IMR-90 (cell line): ENCODE data around the gene LEP. TPM values are rescaled to one million over a fixed set of nuclear protein-coding genes. Genes with fewer than 3 reads are reported as not detected.

Experiments used
- ATAC-seq: fragments of 200-7000 bp; cut with Tn5 transposase; 2 replicates; pipeline ENCODE4 v1.9.1; 2020; ENCODE audit warnings: low read depth, mild to moderate bottlenecking, moderate library complexity
- BruUV-seq: library from RNA; stranded (reverse); fragments of 400-500 nt; replicated peaks from 2 replicates; lab custom pipeline; 2021; lab: Mats Ljungman, UMichigan
- CTCF ChIA-PET: fragments of 300-600 bp; formaldehyde crosslinking; extraction: SDS; loops from one replicate; lab custom pipeline; 2021; ENCODE audit warnings: antibody characterized with exemption; lab: Yijun Ruan, JAX
- POLR2A ChIA-PET: fragments of 300-600 bp; sonication (Branson Sonifier 250); formaldehyde crosslinking; loops from one replicate; lab custom pipeline; 2022; ENCODE audit warnings: antibody characterized with exemption; ENCODE audit not compliant: unreplicated experiment; lab: Charles Lee
- DNase-seq: peaks from one replicate; pipeline ENCODE4 v3.0.0; 2013
- H2AFZ ChIP-seq: replicated peaks from 2 replicates; pipeline ENCODE3; 2013; ENCODE audit warnings: low read length, mild to moderate bottlenecking; ENCODE audit not compliant: poor library complexity
- H2AK5ac ChIP-seq: 2 replicates; pipeline ENCODE4 v1.6.1; 2013; ENCODE audit warnings: low read depth, low read length, inconsistent platforms
- H2AK9ac ChIP-seq: replicated peaks from 2 replicates; pipeline ENCODE3; 2013; ENCODE audit warnings: mild to moderate bottlenecking, low read depth, low read length, moderate library complexity; ENCODE audit not compliant: poor library complexity
- H2BK120ac ChIP-seq: 2 replicates; pipeline ENCODE4 v1.6.1; 2013; ENCODE audit warnings: low read depth, low read length, inconsistent platforms
- H2BK15ac ChIP-seq: 3 replicates; pipeline ENCODE4 v1.6.1; 2013; ENCODE audit warnings: low read depth, low read length, inconsistent platforms
- H2BK20ac ChIP-seq: 2 replicates; pipeline ENCODE4 v1.6.1; 2013; ENCODE audit warnings: low read depth, mild to moderate bottlenecking, inconsistent platforms, low read length, moderate library complexity
- H2BK5ac ChIP-seq: 2 replicates; pipeline ENCODE4 v1.6.1; 2013; ENCODE audit warnings: mild to moderate bottlenecking, low read depth, low read length, inconsistent platforms; ENCODE audit not compliant: poor library complexity, severe bottlenecking
- H3K14ac ChIP-seq: replicated peaks from 2 replicates; pipeline ENCODE4 v1.6.1; 2013; ENCODE audit warnings: low read depth, low read length, inconsistent platforms
- H3K18ac ChIP-seq: 2 replicates; pipeline ENCODE4 v1.6.1; 2013; ENCODE audit warnings: low read depth, low read length, control low read depth
- H3K23ac ChIP-seq: 2 replicates; pipeline ENCODE4 v1.6.1; 2013; ENCODE audit warnings: low read depth, low read length, inconsistent platforms
- H3K27ac ChIP-seq: 2 replicates; pipeline ENCODE4 v1.5.1; 2013; ENCODE audit warnings: mild to moderate bottlenecking, control low read depth, low read length; ENCODE audit not compliant: insufficient read depth
- H3K27me3 ChIP-seq: 2 replicates; pipeline ENCODE4 v1.6.1; 2013; ENCODE audit warnings: low read length; ENCODE audit not compliant: control insufficient read depth, insufficient read depth
- H3K36me3 ChIP-seq: 2 replicates; pipeline ENCODE4 v1.6.1; 2013; ENCODE audit warnings: low read length, mixed read lengths; ENCODE audit not compliant: control insufficient read depth, insufficient read depth
- H3K4ac ChIP-seq: 2 replicates; pipeline ENCODE4 v1.6.1; 2013; ENCODE audit warnings: low read depth, low read length, inconsistent platforms
- H3K4me1 ChIP-seq: 2 replicates; pipeline ENCODE4 v1.6.1; 2013; ENCODE audit warnings: low read length, mixed read lengths; ENCODE audit not compliant: control insufficient read depth, insufficient read depth
- H3K4me2 ChIP-seq: 2 replicates; pipeline ENCODE4 v1.6.1; 2013; ENCODE audit warnings: low read depth, mild to moderate bottlenecking, control low read depth, low read length, moderate library complexity
- H3K4me3 ChIP-seq: 2 replicates; pipeline ENCODE4 v1.5.1; 2013; ENCODE audit warnings: low read depth, mild to moderate bottlenecking, control low read depth, low read length, moderate library complexity; ENCODE audit not compliant: insufficient read depth
- H3K56ac ChIP-seq: 2 replicates; pipeline ENCODE4 v1.6.1; 2013; ENCODE audit warnings: low read length, inconsistent platforms; ENCODE audit not compliant: insufficient read depth; ENCODE audit errors: extremely low read depth
- H3K79me1 ChIP-seq, 2 experiments: 2 replicates each; pipeline ENCODE4 v1.6.1; 2013; ENCODE audit warnings: low read length in 2 of 2, inconsistent platforms in 1 of 2, low read depth in 1 of 2
- H3K9ac ChIP-seq: 2 replicates; pipeline ENCODE4 v1.6.1; 2013; ENCODE audit warnings: low read depth, low read length, control low read depth
- H3K9me1 ChIP-seq: 2 replicates; pipeline ENCODE4 v1.6.1; 2013; ENCODE audit warnings: low read length, inconsistent platforms; ENCODE audit not compliant: insufficient read depth
- H3K9me3 ChIP-seq: 2 replicates; pipeline ENCODE4 v1.6.1; 2013; ENCODE audit warnings: low read length; ENCODE audit not compliant: control insufficient read depth, insufficient read depth
- H4K20me1 ChIP-seq: 2 replicates; pipeline ENCODE4 v1.6.1; 2013; ENCODE audit warnings: low read length, inconsistent platforms; ENCODE audit not compliant: insufficient read depth
- H4K5ac ChIP-seq: 2 replicates; pipeline ENCODE4 v1.6.1; 2013; ENCODE audit warnings: mild to moderate bottlenecking, low read depth, low read length, control low read depth
- H4K8ac ChIP-seq, 2 experiments: 2 replicates each; pipeline ENCODE4 v1.6.1; 2013; ENCODE audit warnings: low read depth in 2 of 2, low read length in 2 of 2, control low read depth in 1 of 2, inconsistent platforms in 1 of 2
- H4K91ac ChIP-seq: 2 replicates; pipeline ENCODE4 v1.6.1; 2013; ENCODE audit warnings: low read depth, low read length, inconsistent platforms; ENCODE audit not compliant: insufficient read depth
- CEBPB ChIP-seq: IDR thresholded peaks from 2 replicates; pipeline ENCODE4 v1.6.1; 2012; ENCODE audit warnings: low read depth, low read length, improper control_type of control experiment
- CHD1 ChIP-seq: IDR thresholded peaks from 2 replicates; pipeline ENCODE4 v1.6.1; 2012; ENCODE audit warnings: low read depth, low read length, improper control_type of control experiment
- CTCF ChIP-seq: conservative IDR thresholded peaks from 2 replicates; pipeline ENCODE4 v1.5.1; 2012; ENCODE audit warnings: mild to moderate bottlenecking, low read depth, low read length, improper control_type of control experiment
- ELK1 ChIP-seq: fragments of 150-350 bp; IDR thresholded peaks from 2 replicates; pipeline ENCODE4 v1.6.1; 2016; ENCODE audit warnings: low read depth, mild to moderate bottlenecking, low read length, moderate library complexity, borderline replicate concordance
- FOS ChIP-seq: fragments of 150-350 bp; IDR thresholded peaks from 2 replicates; pipeline ENCODE4 v1.6.1; 2016; ENCODE audit warnings: low read depth, low read length
- MAFK ChIP-seq: IDR thresholded peaks from 2 replicates; pipeline ENCODE4 v1.6.1; 2012; ENCODE audit warnings: low read depth, low read length, improper control_type of control experiment
- MAZ ChIP-seq: IDR thresholded peaks from 2 replicates; pipeline ENCODE4 v1.6.1; 2012; ENCODE audit warnings: low read depth, mild to moderate bottlenecking, low read length, improper control_type of control experiment, moderate library complexity, borderline replicate concordance
- MXI1 ChIP-seq: IDR thresholded peaks from 2 replicates; pipeline ENCODE4 v1.6.1; 2012; ENCODE audit warnings: low read depth, mild to moderate bottlenecking, low read length, moderate library complexity, borderline replicate concordance
- NFE2L2 ChIP-seq: fragments of 150-350 bp; IDR thresholded peaks from 2 replicates; pipeline ENCODE4 v1.6.1; 2016; ENCODE audit warnings: low read depth, mild to moderate bottlenecking, low read length
- POLR2A ChIP-seq: IDR thresholded peaks from 2 replicates; pipeline ENCODE4 v1.6.1; 2012; ENCODE audit warnings: mild to moderate bottlenecking, low read depth, low read length
- RAD21 ChIP-seq: IDR thresholded peaks from 2 replicates; pipeline ENCODE4 v1.6.1; 2012; ENCODE audit warnings: low read length, improper control_type of control experiment
- RCOR1 ChIP-seq: IDR thresholded peaks from 2 replicates; pipeline ENCODE4 v1.6.1; 2012; ENCODE audit warnings: mild to moderate bottlenecking, low read length, improper control_type of control experiment; ENCODE audit not compliant: insufficient replicate concordance
- RFX5 ChIP-seq: IDR thresholded peaks from 2 replicates; pipeline ENCODE4 v1.8.0; 2012; ENCODE audit warnings: low read depth, mild to moderate bottlenecking, low read length, moderate library complexity
- SMC3 ChIP-seq: fragments of 150-350 bp; IDR thresholded peaks from 2 replicates; pipeline ENCODE4 v1.6.1; 2016; ENCODE audit warnings: low read depth, mild to moderate bottlenecking, antibody characterized with exemption, low read length, moderate library complexity
- WGBS, 2 experiments: methylation state at CpG; one replicate each; pipeline versions ENCODE4 v1.1.5 to v1.1.7; 2013; ENCODE audit warnings: missing lambda C conversion rate in 2 of 2; ENCODE audit not compliant: insufficient read length in 1 of 2; ENCODE audit errors: extremely low coverage in 2 of 2; 5-methylcytosine and 5-hydroxymethylcytosine counted together
- dilution Hi-C: fragments of 300-500 bp; cut with HindIII; formaldehyde crosslinking; loops from one replicate; pipeline ENCODE4 v1.14.3; 2018; ENCODE audit warnings: low sequenced_read_pairs; ENCODE audit not compliant: unreplicated experiment
- in situ Hi-C: fragments of 300-500 bp; cut with MboI; formaldehyde crosslinking; loops from 3 replicates; pipeline ENCODE4 v1.14.3; 2019; ENCODE audit warnings: low sequenced_read_pairs, inconsistent platforms, mixed read lengths
- intact Hi-C: fragments of 100-400 bp; cut with micrococcal nuclease; formaldehyde crosslinking; loops from 2 replicates; pipeline ENCODE4 v1.10.0; 2022
- polyA plus RNA-seq, 3 experiments: library from polyadenylated mRNA; depleted of rRNA; stranded (reverse); fragments of >200 nt; gene quantifications; 2 replicates each; pipeline ENCODE4 v1.2.3, GENCODE V29; 2012; ENCODE audit warnings: low replicate concordance in 1 of 3
- total RNA-seq: library from RNA; depleted of rRNA; stranded (reverse); fragments of >200 nt; gene quantifications from 2 replicates; pipeline ENCODE4 v1.2.3, GENCODE V29; 2012

The LEP gene
- total and polyA plus RNA-seq, 2 of the 4 experiments (the other 2 are of a cell fraction) = not detected

DNA sequence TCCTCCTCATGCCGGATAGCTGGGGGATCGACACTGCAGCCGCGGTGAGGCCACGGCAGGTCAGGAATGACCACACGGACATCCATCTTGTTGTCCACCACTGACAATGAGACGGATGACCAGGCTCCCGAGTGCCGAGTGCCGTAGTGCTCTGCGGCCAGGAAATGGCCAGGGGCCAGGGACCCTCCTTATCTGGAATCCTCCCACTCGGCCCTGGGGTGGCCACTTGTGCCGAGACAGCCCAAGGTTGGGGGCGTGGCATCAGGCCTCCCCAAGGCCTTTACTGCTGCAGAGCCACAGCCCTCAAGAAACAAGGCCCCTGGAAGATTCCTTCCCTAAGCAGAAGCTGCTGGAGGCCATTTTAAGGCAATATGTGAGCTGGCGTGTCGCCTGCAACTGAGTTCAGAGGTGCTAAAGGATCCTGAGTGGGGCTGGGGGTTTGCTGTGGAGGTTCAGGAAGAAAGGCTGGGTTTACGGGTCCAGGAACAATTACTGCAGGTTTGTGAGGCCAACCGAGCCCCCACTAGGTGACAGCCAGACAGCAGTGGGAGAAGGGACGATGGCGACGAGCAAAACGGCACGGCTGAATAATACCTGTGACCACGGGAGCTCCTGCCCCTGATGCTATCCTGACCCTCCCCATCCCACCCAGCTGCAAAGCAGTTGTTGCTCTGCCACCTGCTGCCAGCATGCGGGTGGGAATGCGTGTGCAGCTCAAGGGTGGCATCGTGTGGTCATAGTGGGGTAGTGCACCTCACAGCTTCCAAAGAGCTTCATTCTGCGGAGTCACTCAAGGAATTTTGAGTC, 31.6 kb upstream of the LEP start:
- Histone ChIP-seq H3K79me1 (no peaks in the 10 kb centered on the region), H3K23ac (no peak overlapping the region), H3K4me3 (no peak overlapping the region), H3K4me1 (no peaks in the 10 kb centered on the region), H2AFZ (peak overlapping the region; percentile 48), H3K18ac (no peak overlapping the region), H3K9ac (no peak overlapping the region), H3K4me2 (no peak overlapping the region), H3K27me3 (peaks cover 55% of the 10 kb centered on the region), H4K8ac (no peak overlapping the region), H3K4ac (no peak overlapping the region), H2BK15ac (no peak overlapping the region), H2AK9ac (no peak overlapping the region), H3K36me3 (no peaks in the 10 kb centered on the region), H2AK5ac (no peak overlapping the region), H4K5ac (no peak overlapping the region), H4K91ac (no peak overlapping the region), H3K56ac (no peak overlapping the region), H3K9me1 (no peaks in the 10 kb centered on the region), H3K27ac (no peak overlapping the region), H4K20me1 (peaks cover 3% of the 10 kb centered on the region; the same call in 1 of the 2 replicates), H3K9me3 (no peaks in the 10 kb centered on the region), H2BK20ac (no peak overlapping the region), H3K14ac (no peak overlapping the region), H2BK5ac (no peak overlapping the region), H2BK120ac (no peak overlapping the region)
- no TSS peak for BruUV-seq
- intact Hi-C loops (loop anchor here (1.0 to 10.0 kb wide), 8 partner anchors 73 to 862 kb away; partner anchors contain the start of gene ARF5), dilution Hi-C loops (no loop called here), in situ Hi-C loops (loop anchor here (5.0 kb wide), 2 partner anchors 77 to 497 kb away; no protein-coding TSS in a partner anchor)
- peak; percentile 93 for ATAC-seq
- 19% methylated on average over 10 of the region's 28 CpGs; no CpG with 5 or more reads in 1 of the 2 experiments for WGBS, 2 experiments
- DNase-seq = peak; percentile 69
- POLR2A ChIA-PET = interaction anchor here (0.6 kb wide), 1 partner anchor 278 kb away, joined by 3 read pairs; no protein-coding TSS in a partner anchor
- CTCF ChIA-PET = interaction anchor here (0.5 to 4.5 kb wide), 25 partner anchors 12 to 1955 kb away, joined by 3 to 36 read pairs (median 3); partner anchors contain the start of genes ARF5 and PAX4
- TF ChIP-seq ELK1 = no peak
- peak; percentile 100 for TF ChIP-seq RAD21
- TF ChIP-seq CTCF = peak; percentile 99
- peak; percentile 50 for TF ChIP-seq RCOR1
- no peak for TF ChIP-seq MAZ
- peak; percentile 95 for TF ChIP-seq SMC3
- no peak for TF ChIP-seq MAFK
- no peak for TF ChIP-seq RFX5
- TF ChIP-seq CHD1 = no peak
- peak; percentile 62 for TF ChIP-seq NFE2L2
- peak; percentile 64 for TF ChIP-seq POLR2A
- no peak for TF ChIP-seq FOS
- no peak for TF ChIP-seq MXI1
- no peak for TF ChIP-seq CEBPB
